Measurements from ENCODE around the gene MACROD2. TPM values are rescaled to one million over a fixed set of nuclear protein-coding genes. Genes with fewer than 3 reads are reported as not detected.

Gene MACROD2
- total RNA-seq, 1 experiment from 2014 or later: 3.7 TPM

- no TSS peak for BruUV-seq (replicated peaks)
These were observed 1633.6 kb downstream of the MACROD2 start for GRCh38 chr20:15628851-15629353.

More at GRCh38 chr20:15628851-15629353, 1633.6 kb downstream of the MACROD2 start:
- CTCF ChIA-PET: no interaction called here
- Histone ChIP-seq H3K4me2 (ENCODE audit: low read length) (no peak overlapping the region), H3K9me3 (ENCODE audit: control insufficient read depth in 1 of 2, insufficient read depth in 1 of 2, low read depth in 1 of 2, low read length in 2 of 2) (peaks cover under 1 to 12% of the 10 kb centered on the region in 2 experiments; a peak in 2 of 4 replicates), H2AFZ (ENCODE audit: low read depth, low read length, poor library complexity, severe bottlenecking) (no peak overlapping the region), H3K27ac (ENCODE audit: low read depth, low read length) (no peak overlapping the region), H3K4me1 (ENCODE audit: control insufficient read depth in 1 of 2, insufficient read depth in 2 of 2, low read length in 2 of 2) (no peaks in the 10 kb centered on the region), H4K20me1 (ENCODE audit: insufficient read depth) (no peaks in the 10 kb centered on the region), H3K79me2 (ENCODE audit: insufficient read depth, low read length) (no peaks in the 10 kb centered on the region), H3K27me3 (ENCODE audit: insufficient read depth, low read length) (no peaks in the 10 kb centered on the region), H3K4me3 (replicated peaks in 1 of 2; ENCODE audit: low read depth in 1 of 2, low read length in 2 of 2) (no peak overlapping the region), H3K9me2 (ENCODE audit: insufficient read depth) (no peaks in the 10 kb centered on the region), H3K36me3 (ENCODE audit: control insufficient read depth in 1 of 2, insufficient read depth in 2 of 2, low read length in 2 of 2) (no peaks in the 10 kb centered on the region), H3K9ac (ENCODE audit: low read length) (no peak overlapping the region)
- RAD21 ChIA-PET (ENCODE audit: low non-redundant PET in 1 of 2, low total read pairs in 2 of 2, uncharacterized antibody in 2 of 2, unreplicated experiment in 2 of 2): no interaction called here
- DNase-seq (ENCODE audit: low read depth, low spot score): no peak
- no peak for ATAC-seq
- POLR2A ChIA-PET: no interaction called here
- intact Hi-C loops (cut with micrococcal nuclease): no loop called here
- TF ChIP-seq CBX3 (IDR thresholded peaks at IDR 0.05; ENCODE audit: low read depth) (no peak), CEBPB (IDR thresholded peaks at IDR 0.05; ENCODE audit: low read depth) (no peak), POLR2A (IDR thresholded peaks at IDR 0.05; ENCODE audit: borderline replicate concordance, extremely low read depth, insufficient read depth, insufficient read length) (no peak), JUND (IDR thresholded peaks at IDR 0.05) (no peak), EGR1 (IDR thresholded peaks at IDR 0.05; ENCODE audit: low read depth) (no peak), POLR2AphosphoS5 (IDR thresholded peaks at IDR 0.05; ENCODE audit: low read depth, low read length) (no peak), ZBTB33 (IDR thresholded peaks at IDR 0.05; ENCODE audit: extremely low read depth, insufficient replicate concordance, low read length) (no peak), EZH2 (IDR thresholded peaks at IDR 0.05) (no peak), SIN3A (IDR thresholded peaks at IDR 0.05; ENCODE audit: low read depth) (no peak), ZNF274 (IDR thresholded peaks at IDR 0.05; ENCODE audit: low read depth, low read length) (no peak), TCF7L2 (IDR thresholded peaks at IDR 0.05; ENCODE audit: borderline replicate concordance, extremely low read depth, insufficient read depth, insufficient read length) (no peak), EZH2phosphoT487 (IDR thresholded peaks at IDR 0.05; ENCODE audit: borderline replicate concordance) (no peak), ZFX (IDR thresholded peaks at IDR 0.05) (no peak), FOSL1 (IDR thresholded peaks at IDR 0.05; ENCODE audit: low read depth) (no peak), YY1 (IDR thresholded peaks at IDR 0.05; ENCODE audit: extremely low read depth, insufficient replicate concordance, low read depth, low read length) (no peak), CTCF (IDR thresholded peaks at IDR 0.05 in 2 of 3, conservative IDR thresholded peaks at IDR 0.05 in 1 of 3; ENCODE audit: borderline replicate concordance in 1 of 3, insufficient read depth in 1 of 3, low read depth in 2 of 3, low read length in 2 of 3) (no peak), REST (IDR thresholded peaks at IDR 0.05; ENCODE audit: low read depth) (no peak), MAX (IDR thresholded peaks at IDR 0.05) (no peak), SP1 (IDR thresholded peaks at IDR 0.05; ENCODE audit: low read depth) (no peak), RAD21 (IDR thresholded peaks at IDR 0.05; ENCODE audit: low read depth) (no peak)

Measured in HCT116 (cell line).